ENCODE measurements around the gene LRRTM4. TPM values are rescaled to one million over a fixed set of nuclear protein-coding genes. Genes with fewer than 3 reads are reported as not detected.
"Not testable (repeated sequence)": the region's sequence is repeated elsewhere in the genome, so short reads cannot be mapped to it uniquely, and the experiment has no call there.

The LRRTM4 gene
- polyA plus RNA-seq, 4 donors, result 1.2 to 2.1 (median 1.8) TPM

- DNase-seq (ENCODE audit: low read depth in 4 of 4, low spot score in 3 of 4), result no peak
These were observed 331.3 kb downstream of the LRRTM4 start for GRCh38 chr2:77190721-77191346.

GRCh38 chr2:77185052-77185451, 337.1 kb downstream of the LRRTM4 start:
- DNase-seq (ENCODE audit: low read depth in 4 of 4, low spot score in 3 of 4), result no peak

GRCh38 chr2:77179297-77179696, 342.9 kb downstream of the LRRTM4 start:
- DNase-seq (ENCODE audit: low read depth in 4 of 4, low spot score in 3 of 4), result no peak

- not testable (repeated sequence) for DNase-seq (ENCODE audit: low read depth in 4 of 4, low spot score in 3 of 4)
These were observed 346.9 kb downstream of the LRRTM4 start for GRCh38 chr2:77175266-77175780.

- DNase-seq (ENCODE audit: low read depth in 4 of 4, low spot score in 3 of 4), result no peak
These were observed 352.8 kb downstream of the LRRTM4 start for GRCh38 chr2:77169426-77169825.

GRCh38 chr2:77164021-77164420, 358.2 kb downstream of the LRRTM4 start:
- DNase-seq (ENCODE audit: low read depth in 4 of 4, low spot score in 3 of 4), result not testable (repeated sequence)

GRCh38 chr2:77161009-77161408, 361.2 kb downstream of the LRRTM4 start:
- no peak for DNase-seq (ENCODE audit: low read depth in 4 of 4, low spot score in 3 of 4)

GRCh38 chr2:77156599-77156998, 365.6 kb downstream of the LRRTM4 start:
- DNase-seq (ENCODE audit: low read depth in 4 of 4, low spot score in 3 of 4), result no peak

- DNase-seq (ENCODE audit: low read depth in 4 of 4, low spot score in 3 of 4), result peak in 1 of 4 donors; percentile 17
These were observed 366.7 kb downstream of the LRRTM4 start for GRCh38 chr2:77155511-77155910.

GRCh38 chr2:77149565-77149964, 372.6 kb downstream of the LRRTM4 start:
- DNase-seq (ENCODE audit: low read depth in 4 of 4, low spot score in 3 of 4), result no peak

GRCh38 chr2:77147153-77147552, 375.0 kb downstream of the LRRTM4 start:
- no peak for DNase-seq (ENCODE audit: low read depth in 4 of 4, low spot score in 3 of 4)

- no peak for DNase-seq (ENCODE audit: low read depth in 4 of 4, low spot score in 3 of 4)
These were observed 377.4 kb downstream of the LRRTM4 start for GRCh38 chr2:77144772-77145171.

- DNase-seq (ENCODE audit: low read depth in 4 of 4, low spot score in 3 of 4), result no peak
These were observed 380.0 kb downstream of the LRRTM4 start for GRCh38 chr2:77142141-77142540.

GRCh38 chr2:77128479-77128878, 393.7 kb downstream of the LRRTM4 start:
- not testable (repeated sequence) for DNase-seq (ENCODE audit: low read depth in 4 of 4, low spot score in 3 of 4)

- no peak for DNase-seq (ENCODE audit: low read depth in 4 of 4, low spot score in 3 of 4)
These were observed 394.8 kb downstream of the LRRTM4 start for GRCh38 chr2:77127345-77127744.

- DNase-seq (ENCODE audit: low read depth in 4 of 4, low spot score in 3 of 4), result no peak
These were observed 400.7 kb downstream of the LRRTM4 start for GRCh38 chr2:77121518-77121917.

GRCh38 chr2:77119333-77119732, 402.8 kb downstream of the LRRTM4 start:
- no peak for DNase-seq (ENCODE audit: low read depth in 4 of 4, low spot score in 3 of 4)

- DNase-seq (ENCODE audit: low read depth in 4 of 4, low spot score in 3 of 4), result no peak
These were observed 413.3 kb downstream of the LRRTM4 start for GRCh38 chr2:77108915-77109314.

- DNase-seq (ENCODE audit: low read depth in 4 of 4, low spot score in 3 of 4), result no peak
These were observed 417.2 kb downstream of the LRRTM4 start for GRCh38 chr2:77105008-77105407.

- no peak for DNase-seq (ENCODE audit: low read depth in 4 of 4, low spot score in 3 of 4)
These were observed 417.6 kb downstream of the LRRTM4 start for GRCh38 chr2:77104554-77104953.

- no peak for DNase-seq (ENCODE audit: low read depth in 4 of 4, low spot score in 3 of 4)
These were observed 419.2 kb downstream of the LRRTM4 start for GRCh38 chr2:77102927-77103326.

GRCh38 chr2:77101796-77102452, 420.3 kb downstream of the LRRTM4 start:
- no peak for DNase-seq (ENCODE audit: low read depth in 4 of 4, low spot score in 3 of 4)
